Cardiac fibroblast (primary cell): Measurements from ENCODE around the gene RABEP1.
A peak's percentile ranks its signal among the peaks of the same experiment; 100 is the strongest.

ENCODE experiments used
- DNase-seq, 2 donors: peaks; one replicate each; pipeline versions ENCODE4 v3.0.0 to v3.0.0-alpha.2; 2010; ENCODE audit warnings: low read depth in 2 of 2
- H3K4me3 ChIP-seq, 2 donors: replicated peaks in 1 of 2; 1 replicate in 1 of 2; 2 replicates in 1 of 2; pipeline ENCODE4 v1.5.1; 2011; ENCODE audit warnings: low read depth in 2 of 2, low read length in 2 of 2, mild to moderate bottlenecking in 2 of 2, moderate library complexity in 1 of 2
- CTCF ChIP-seq: IDR thresholded peaks from one replicate; pipeline ENCODE4 v1.5.1; 2011; ENCODE audit warnings: low read depth, mild to moderate bottlenecking, low read length, inconsistent platforms

The RABEP1 gene

GRCh38 chr17:5331506-5331905 is 49.4 kb downstream of the RABEP1 start:
- DNase-seq: peak in 1 of 2 donors; percentile 21
- no peak for TF ChIP-seq CTCF

GRCh38 chr17:5344914-5345313 is 62.8 kb downstream of the RABEP1 start:
- no peak overlapping the region for H3K4me3 ChIP-seq
- no peak for TF ChIP-seq CTCF
- no peak for DNase-seq

More at GRCh38 chr17:5331506-5331905, 49.4 kb downstream of the RABEP1 start:
- H3K4me3 ChIP-seq: no peak overlapping the region

- DNase-seq: no peak
- no peak overlapping the region for H3K4me3 ChIP-seq
- TF ChIP-seq CTCF: no peak
Measured at GRCh38 chr17:5352681-5353289, 70.7 kb downstream of the RABEP1 start.

GRCh38 chr17:5354310-5354709 is 72.2 kb downstream of the RABEP1 start:
- no peak for DNase-seq
- no peak overlapping the region for H3K4me3 ChIP-seq
- no peak for TF ChIP-seq CTCF

GRCh38 chr17:5354886-5355415 is 72.9 kb downstream of the RABEP1 start:
- DNase-seq: no peak
- no peak for TF ChIP-seq CTCF

GRCh38 chr17:5355421-5356129 is 73.5 kb downstream of the RABEP1 start:
- peak; percentile 23 to 29 for DNase-seq
- no peak for TF ChIP-seq CTCF
- H3K4me3 ChIP-seq: no peak overlapping the region

More at GRCh38 chr17:5354886-5355415, 72.9 kb downstream of the RABEP1 start:
- H3K4me3 ChIP-seq: no peak overlapping the region
